Measurements from ENCODE around the gene MTERF4.

The MTERF4 gene

GRCh38 chr2:241087420-241088268 lies 14.4 kb downstream of the MTERF4 start:
- no peak for DNase-seq

- DNase-seq: no peak
Measured at GRCh38 chr2:241084856-241085444, 17.1 kb downstream of the MTERF4 start.

GRCh38 chr2:241083091-241083415 lies 19.0 kb downstream of the MTERF4 start:
- no peak for DNase-seq

GRCh38 chr2:241082341-241083090 lies 19.6 kb downstream of the MTERF4 start:
- no peak for DNase-seq

- DNase-seq: no peak
Measured at GRCh38 chr2:241081643-241082340, 20.3 kb downstream of the MTERF4 start.

GRCh38 chr2:241081190-241081642 lies 20.9 kb downstream of the MTERF4 start:
- DNase-seq: no peak

- DNase-seq: no peak
Measured at GRCh38 chr2:241080405-241081189, 21.5 kb downstream of the MTERF4 start.

GRCh38 chr2:241074901-241075540 lies 27.1 kb downstream of the MTERF4 start:
- no peak for DNase-seq

- no peak for DNase-seq
Measured at GRCh38 chr2:241074065-241074818, 27.8 kb downstream of the MTERF4 start.

GRCh38 chr2:241073166-241074064 lies 28.7 kb downstream of the MTERF4 start:
- DNase-seq: no peak

- no peak for DNase-seq
Measured at GRCh38 chr2:241072553-241073165, 29.4 kb downstream of the MTERF4 start.

GRCh38 chr2:241072151-241072550 lies 29.9 kb downstream of the MTERF4 start:
- no peak for DNase-seq

- DNase-seq: no peak
Measured at GRCh38 chr2:241071677-241072111, 30.4 kb downstream of the MTERF4 start.

GRCh38 chr2:241070811-241071676 lies 31.0 kb downstream of the MTERF4 start:
- no peak for DNase-seq

GRCh38 chr2:241070361-241070760 lies 31.7 kb downstream of the MTERF4 start:
- no peak for DNase-seq

GRCh38 chr2:241069821-241070281 lies 32.2 kb downstream of the MTERF4 start:
- DNase-seq: peak; percentile 12

- no peak for DNase-seq
Measured at GRCh38 chr2:241068942-241069810, 32.9 kb downstream of the MTERF4 start.
